Lung (tissue), 12 donors: ENCODE results near the gene ARL13A. TPM values are rescaled to one million over a fixed set of nuclear protein-coding genes. Genes with fewer than 3 reads are reported as not detected.
A peak's percentile ranks its signal among the peaks of the same experiment; 100 is the strongest.

ENCODE experiments used
- ATAC-seq: fragments of 200-7000 bp; cut with Tn5 transposase; one replicate; pipeline ENCODE4 v1.9.1; 2020; ENCODE audit warnings: moderate number of reproducible peaks; ENCODE audit not compliant: insufficient read depth, low FRiP score
- DNase-seq, 3 donors: peaks; one replicate each; pipeline ENCODE4 v3.0.0-alpha.2; 2013 to 2017
- H3K27ac ChIP-seq, 2 donors: one replicate each; pipeline ENCODE4 v1.5.1; 2013; ENCODE audit warnings: mild to moderate bottlenecking in 2 of 2, moderate library complexity in 2 of 2, control low read depth in 1 of 2, inconsistent platforms in 1 of 2, low read depth in 1 of 2, low read length in 1 of 2
- H3K27me3 ChIP-seq, 3 donors: one replicate each; pipeline ENCODE4 v1.5.1; 2013; ENCODE audit warnings: low read length in 2 of 3; ENCODE audit not compliant: control insufficient read depth in 3 of 3, insufficient read depth in 3 of 3
- H3K36me3 ChIP-seq, 4 donors: one replicate each; pipeline ENCODE4 v1.5.1; 2013; ENCODE audit warnings: low read length in 4 of 4, mild to moderate bottlenecking in 1 of 4, moderate library complexity in 1 of 4; ENCODE audit not compliant: control insufficient read depth in 4 of 4, insufficient read depth in 4 of 4
- H3K4me1 ChIP-seq, 5 donors: one replicate each; pipeline ENCODE4 v1.5.1; 2013; ENCODE audit warnings: low read length in 5 of 5, mild to moderate bottlenecking in 2 of 5, moderate library complexity in 1 of 5; ENCODE audit not compliant: control insufficient read depth in 5 of 5, insufficient read depth in 5 of 5
- H3K4me3 ChIP-seq: one replicate; pipeline ENCODE4 v1.5.1; 2013; ENCODE audit warnings: mild to moderate bottlenecking, control low read depth, moderate library complexity
- H3K9ac ChIP-seq, 2 donors: one replicate each; pipeline ENCODE4 v1.5.1; 2013; ENCODE audit warnings: low read length in 2 of 2, control low read depth in 1 of 2; ENCODE audit not compliant: insufficient read depth in 1 of 2
- H3K9me3 ChIP-seq, 4 donors: one replicate each; pipeline ENCODE4 v1.5.1; 2013; ENCODE audit warnings: low read length in 3 of 4, mild to moderate bottlenecking in 1 of 4, moderate library complexity in 1 of 4; ENCODE audit not compliant: control insufficient read depth in 4 of 4, insufficient read depth in 3 of 4
- CTCF ChIP-seq: IDR thresholded peaks from 2 replicates; pipeline ENCODE4 v1.5.1; 2012; ENCODE audit warnings: mild to moderate bottlenecking; ENCODE audit errors: control extremely low read depth, extremely low read depth
- WGBS, 2 donors: extraction: QIAGEN DNeasy Blood & Tissue Kit; methylation state at CpG; one replicate each; pipeline ENCODE4 v1.1.7; 2013; 5-methylcytosine and 5-hydroxymethylcytosine counted together
- polyA plus RNA-seq, 2 donors: library from polyadenylated mRNA; stranded (reverse); fragments of 200-250 nt; gene quantifications; one replicate each; pipeline ENCODE4 v1.2.1, GENCODE V29; 2013
- total RNA-seq, 2 donors: library from RNA; depleted of rRNA in 1 of 2; stranded (reverse); fragments of >200 nt in 1 of 2; gene quantifications; one replicate each; pipeline ENCODE4 v1.2.1, GENCODE V29; 2014 to 2021
- donor health status: control.
- donor health status: control.
- donor health status: Bipolar disorder and iron deficiency.
- donor health status: healthy.
- donor health status: DM: yes; HTN: yes; CAD: no.

The ARL13A gene
- total and polyA plus RNA-seq, 4 donors = not detected

GRCh38 chrX:100928660-100929613 lies 40.6 kb upstream of the ARL13A start, which contains the start of gene XKRX:
Gene XKRX, minus strand, starts transcription at chrX:100928917. Its CDS starts 613 bp downstream, at chrX:100928304.
- H3K36me3 ChIP-seq = no peaks in the 10 kb centered on the region
- H3K27ac ChIP-seq = peak within 1 kb of the TSS in 1 of 2 donors; percentile 50
- no peak within 1 kb of the TSS for H3K9ac ChIP-seq
- ATAC-seq (peak; percentile 50), DNase-seq (peak; percentile 38 to 67 (median 60))
- WGBS, 2 donors = 1 to 30% methylated on average over 38 to 51 of the region's 51 CpGs
- peak within 1 kb of the TSS; percentile 11 for H3K4me3 ChIP-seq
- H3K27me3 ChIP-seq = peaks cover 0 to 4% (median 2%) of the 10 kb centered on the region in 3 donors
- peaks cover 0 to 7% (median 3%) of the 10 kb centered on the region in 4 donors for H3K9me3 ChIP-seq
- no peak for TF ChIP-seq CTCF
- H3K4me1 ChIP-seq = peaks cover 0 to 2% (median 0%) of the 10 kb centered on the region in 5 donors

- Histone ChIP-seq H3K36me3 (no peaks in the 10 kb centered on the region), H3K9me3 (peaks cover 0 to 7% (median 3%) of the 10 kb centered on the region in 4 donors), H3K27me3 (peaks cover 0 to 4% (median 3%) of the 10 kb centered on the region in 3 donors), H3K4me1 (peaks cover 0 to 2% (median 0%) of the 10 kb centered on the region in 5 donors), H3K4me3 (no peak overlapping the region), H3K27ac (no peak overlapping the region), H3K9ac (no peak overlapping the region)
- TF ChIP-seq CTCF = no peak
- ATAC-seq (no peak), DNase-seq (no peak)
- WGBS, 2 donors = 70 to 98% methylated on average over 4 of the region's 4 CpGs
Measured at GRCh38 chrX:100931218-100931924, 38.1 kb upstream of the ARL13A start.

- H3K27ac ChIP-seq = no peak overlapping the region
- no peaks in the 10 kb centered on the region for H3K36me3 ChIP-seq
- no peak for TF ChIP-seq CTCF
- no peak overlapping the region for H3K9ac ChIP-seq
- peaks cover 0 to 2% (median 0%) of the 10 kb centered on the region in 5 donors for H3K4me1 ChIP-seq
- 74 to 92% methylated on average over 3 of the region's 3 CpGs for WGBS, 2 donors
- H3K9me3 ChIP-seq = peaks cover 0 to 7% (median 3%) of the 10 kb centered on the region in 4 donors
- H3K27me3 ChIP-seq = peaks cover 0 to 4% (median 3%) of the 10 kb centered on the region in 3 donors
- DNase-seq = no peak
- no peak for ATAC-seq
- H3K4me3 ChIP-seq = no peak overlapping the region
Measured at GRCh38 chrX:100931925-100932285, 37.6 kb upstream of the ARL13A start.
